ENCODE results near the gene FGF11. TPM values are rescaled to one million over a fixed set of nuclear protein-coding genes. Genes with fewer than 3 reads are reported as not detected.

FGF11 gene
- total and polyA plus RNA-seq, 2 donors (not counting 3 experiments of a cell fraction or from before 2014, with no cell fraction given), result 0.70 TPM; not detected in 1

GRCh38 chr17:7408252-7408727, 31.0 kb upstream of the FGF11 start:
- BruUV-seq (replicated peaks), result no TSS peak
- CTCF ChIA-PET, result interaction anchor here (1.1 kb wide), 1 partner anchor 28 kb away, joined by 4 read pairs; no protein-coding TSS in a partner anchor

More at GRCh38 chr17:7408252-7408727, 31.0 kb upstream of the FGF11 start:
- no peaks in the 10 kb centered on the region for H3K27me3 ChIP-seq (ENCODE audit: control insufficient read depth in 2 of 2, insufficient read depth in 2 of 2, low read length in 2 of 2)
- no peaks in the 10 kb centered on the region for H4K20me1 ChIP-seq (replicated peaks; ENCODE audit: control insufficient read depth, extremely low read depth, insufficient read depth, low read length)
- DNase-seq (ENCODE audit: low read depth, low spot score), result no peak
- dilution Hi-C loops (cut with MboI; ENCODE audit: extremely low pct_ligation_motif_present, low sequenced_read_pairs) (no loop called here), intact Hi-C loops (cut with micrococcal nuclease) (no loop called here)
- H3K27ac ChIP-seq (ENCODE audit: insufficient read depth, low read depth, low read length), result no peak overlapping the region
- no peak overlapping the region for H3K4me2 ChIP-seq (ENCODE audit: insufficient read depth, low read length)
- no peak overlapping the region for H3K4me3 ChIP-seq (replicated peaks in 1 of 3; ENCODE audit: insufficient read depth in 1 of 3, low read depth in 1 of 3, low read length in 3 of 3)
- H3K9me1 ChIP-seq (replicated peaks; ENCODE audit: control insufficient read depth, extremely low read depth, insufficient read depth, low read length), result no peaks in the 10 kb centered on the region
- no peak overlapping the region for H3K9ac ChIP-seq (replicated peaks; ENCODE audit: extremely low read depth, insufficient read depth, low read length)
- H3K9me3 ChIP-seq (replicated peaks; ENCODE audit: control insufficient read depth, insufficient read depth, low read length), result no peaks in the 10 kb centered on the region
- peaks cover 0 to 15% of the 10 kb centered on the region in 2 experiments for H3K36me3 ChIP-seq (ENCODE audit: control insufficient read depth in 2 of 2, extremely low read depth in 1 of 2, insufficient read depth in 2 of 2, low read length in 2 of 2)
- TF ChIP-seq POLR2AphosphoS5 (IDR thresholded peaks at IDR 0.05; ENCODE audit: insufficient read depth, low read depth, low read length), result no peak
- no peak for TF ChIP-seq FOS (IDR thresholded peaks at IDR 0.05; ENCODE audit: borderline replicate concordance, insufficient read depth, low read length)
- TF ChIP-seq, protein P1, sequence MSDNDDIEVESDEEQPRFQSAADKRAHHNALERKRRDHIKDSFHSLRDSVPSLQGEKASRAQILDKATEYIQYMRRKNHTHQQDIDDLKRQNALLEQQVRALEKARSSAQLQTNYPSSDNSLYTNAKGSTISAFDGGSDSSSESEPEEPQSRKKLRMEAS (IDR thresholded peaks at IDR 0.05; ENCODE audit: insufficient read depth, insufficient read length), result no peak
- TF ChIP-seq GATA2 (IDR thresholded peaks at IDR 0.05; ENCODE audit: insufficient read depth, insufficient read length, low read depth, low read length), result no peak
- TF ChIP-seq CTCF (IDR thresholded peaks at IDR 0.05; ENCODE audit: extremely low read depth in 1 of 2, insufficient read depth in 1 of 2, low read depth in 1 of 2, low read length in 2 of 2), result no peak
- no peak for TF ChIP-seq MYC (IDR thresholded peaks at IDR 0.05; ENCODE audit: low read depth, low read length)
- no peak for TF ChIP-seq EZH2 (IDR thresholded peaks at IDR 0.05; ENCODE audit: borderline replicate concordance, low read depth, low read length, severe bottlenecking)
- TF ChIP-seq POLR2A (IDR thresholded peaks at IDR 0.05; ENCODE audit: low read depth, low read length), result no peak
- TF ChIP-seq JUN (IDR thresholded peaks at IDR 0.05; ENCODE audit: borderline replicate concordance, insufficient read depth, insufficient read length, low read depth), result no peak
- POLR2A ChIA-PET, result no interaction called here
- no peak for FAIRE-seq
- peaks cover 2% of the 10 kb centered on the region for H3K79me2 ChIP-seq (ENCODE audit: control insufficient read depth, insufficient read depth, low read length)
- H2AFZ ChIP-seq (ENCODE audit: low read depth, low read length), result no peak overlapping the region
- H3K4me1 ChIP-seq (ENCODE audit: control insufficient read depth, extremely low read depth, insufficient read depth, low read length), result peaks cover 4% of the 10 kb centered on the region
